Neural cell (in vitro differentiated cells): ENCODE results near the gene NUBP2.

Source experiments
- CTCF ChIP-seq: fragments of 450-650 bp; IDR thresholded peaks from 2 replicates; pipeline ENCODE4 v1.5.1; 2014; ENCODE audit warnings: antibody characterized with exemption, mild to moderate bottlenecking, moderate library complexity; ENCODE audit not compliant: poor library complexity, severe bottlenecking
- EP300 ChIP-seq: fragments of 450-650 bp; conservative IDR thresholded peaks from 2 replicates; pipeline ENCODE4 v1.6.1; 2014; ENCODE audit warnings: antibody characterized with exemption, mild to moderate bottlenecking, moderate library complexity; ENCODE audit not compliant: poor library complexity, severe bottlenecking
- EZH2 ChIP-seq: fragments of 200-600, 300-800 bp; shearing (Covaris generic), sonication (generic); IDR thresholded peaks from 2 replicates; pipeline ENCODE4 v1.6.1; 2014; ENCODE audit warnings: antibody characterized with exemption, low read length, borderline replicate concordance, mild to moderate bottlenecking; ENCODE audit not compliant: insufficient read depth, poor library complexity, severe bottlenecking
- POLR2AphosphoS5 ChIP-seq: IDR thresholded peaks from 2 replicates; pipeline ENCODE4 v1.6.1; 2012
- RAD21 ChIP-seq: fragments of 450-650 bp; conservative IDR thresholded peaks from 2 replicates; pipeline ENCODE4 v1.6.1; 2014; ENCODE audit warnings: antibody characterized with exemption, mild to moderate bottlenecking, moderate library complexity
- SMC3 ChIP-seq: fragments of 450-650 bp; conservative IDR thresholded peaks from 2 replicates; pipeline ENCODE4 v1.6.1; 2014; ENCODE audit warnings: antibody characterized with exemption, mild to moderate bottlenecking, moderate library complexity; ENCODE audit not compliant: poor library complexity

- TF ChIP-seq CTCF (no peak), EZH2 (no peak), EP300 (no peak), POLR2AphosphoS5 (no peak), SMC3 (no peak), RAD21 (no peak)
Observed at GRCh38 chr16:1823821-1824220, 41.1 kb downstream of the NUBP2 start.
